ENCODE measurements around the gene PDCD1LG2.

- TF ChIP-seq CTCF (conservative IDR thresholded peaks at IDR 0.05; ENCODE audit: low read depth in 2 of 2): no peak
- TF ChIP-seq REST (IDR thresholded peaks at IDR 0.05; ENCODE audit: unreplicated experiment): no peak
- no peak for TF ChIP-seq EZH2 (IDR thresholded peaks at IDR 0.05; ENCODE audit: low read depth, unreplicated experiment)
- TF ChIP-seq ETS1 (IDR thresholded peaks at IDR 0.05): no peak
- TF ChIP-seq POLR2AphosphoS5 (IDR thresholded peaks at IDR 0.05; ENCODE audit: low read depth): no peak
- no peak for TF ChIP-seq EZH2phosphoT487 (IDR thresholded peaks at IDR 0.05; ENCODE audit: unreplicated experiment)
Measured at GRCh38 chr9:5592231-5592630, 81.9 kb downstream of the PDCD1LG2 start.

Data from GM23338 (cell line).